Measurements from ENCODE around the gene PVR.
"Not testable (repeated sequence)": the region's sequence is repeated elsewhere in the genome, so short reads cannot be mapped to it uniquely, and the experiment has no call there.

The PVR gene

GRCh38 chr19:44617110-44617880 lies 26.4 kb upstream of the PVR start:
- H3K27ac ChIP-seq = no peak overlapping the region
- H3K4me3 ChIP-seq = no peak overlapping the region

GRCh38 chr19:44618640-44619357 lies 24.9 kb upstream of the PVR start:
- Histone ChIP-seq H3K4me3 (no peak overlapping the region), H3K27ac (no peak overlapping the region)

- Histone ChIP-seq H3K4me3 (no peak overlapping the region), H3K27ac (no peak overlapping the region)
Measured at GRCh38 chr19:44620667-44621066, 23.0 kb upstream of the PVR start.

GRCh38 chr19:44621367-44621766 lies 22.3 kb upstream of the PVR start:
- Histone ChIP-seq H3K4me3 (no peak overlapping the region), H3K27ac (no peak overlapping the region)

GRCh38 chr19:44623080-44623479 lies 20.6 kb upstream of the PVR start:
- H3K4me3 ChIP-seq = no peak overlapping the region
- no peak overlapping the region for H3K27ac ChIP-seq

- Histone ChIP-seq H3K4me3 (no peak overlapping the region), H3K27ac (no peak overlapping the region)
Measured at GRCh38 chr19:44623626-44624025, 20.1 kb upstream of the PVR start.

- H3K27ac ChIP-seq = no peak overlapping the region
Measured at GRCh38 chr19:44624840-44625354, 18.8 kb upstream of the PVR start.

GRCh38 chr19:44625637-44626036 lies 18.1 kb upstream of the PVR start:
- not testable (repeated sequence) for H3K4me3 ChIP-seq, H3K27ac ChIP-seq

More at GRCh38 chr19:44624840-44625354, 18.8 kb upstream of the PVR start:
- no peak overlapping the region for H3K4me3 ChIP-seq

GRCh38 chr19:44626048-44626624 lies 17.6 kb upstream of the PVR start:
- H3K4me3 ChIP-seq = no peak overlapping the region
- no peak overlapping the region for H3K27ac ChIP-seq

GRCh38 chr19:44627631-44628030 lies 16.1 kb upstream of the PVR start:
- no peak overlapping the region for H3K27ac ChIP-seq
- no peak overlapping the region for H3K4me3 ChIP-seq

- Histone ChIP-seq H3K4me3 (no peak overlapping the region), H3K27ac (no peak overlapping the region)
Measured at GRCh38 chr19:44628793-44629192, 14.9 kb upstream of the PVR start.

- H3K27ac ChIP-seq, H3K4me3 ChIP-seq: not testable (repeated sequence)
Measured at GRCh38 chr19:44631611-44632010, 12.1 kb upstream of the PVR start.

GRCh38 chr19:44634058-44634457 lies 9.7 kb upstream of the PVR start:
- not testable (repeated sequence) for H3K4me3 ChIP-seq, H3K27ac ChIP-seq

- Histone ChIP-seq H3K27ac (no peak overlapping the region), H3K4me3 (no peak overlapping the region)
Measured at GRCh38 chr19:44634785-44635184, 8.9 kb upstream of the PVR start.

GRCh38 chr19:44635581-44636438 lies 7.9 kb upstream of the PVR start:
- no peak overlapping the region for H3K27ac ChIP-seq
- H3K4me3 ChIP-seq = no peak overlapping the region

GRCh38 chr19:44636439-44637389 lies 7.0 kb upstream of the PVR start:
- no peak overlapping the region for H3K4me3 ChIP-seq
- no peak overlapping the region for H3K27ac ChIP-seq

GRCh38 chr19:44637390-44637764 lies 6.3 kb upstream of the PVR start:
- Histone ChIP-seq H3K27ac (no peak overlapping the region), H3K4me3 (no peak overlapping the region)

- H3K27ac ChIP-seq = no peak overlapping the region
- H3K4me3 ChIP-seq = no peak overlapping the region
Measured at GRCh38 chr19:44640518-44640917, 3.2 kb upstream of the PVR start.

Measured in skin epidermis (tissue), 12 donors.